Keratinocyte (primary cell): ENCODE results near the gene GAREM1.

ENCODE experiments used
- EZH2 ChIP-seq: IDR thresholded peaks from one replicate; pipeline ENCODE4 v1.6.1; 2012; ENCODE audit warnings: inconsistent platforms, mild to moderate bottlenecking, low read length, moderate library complexity
- TF ChIP-seq, protein P1 (sequence below), 3 experiments: IDR thresholded peaks in 1 of 3; conservative IDR thresholded peaks in 1 of 3; optimal IDR thresholded peaks in 1 of 3; 2 replicates in 2 of 3; 3 replicates in 1 of 3; pipeline versions ENCODE3 to v1.5.1; 2011; ENCODE audit warnings: low read length in 3 of 3, mild to moderate bottlenecking in 3 of 3, moderate library complexity in 2 of 3, control low read depth in 1 of 3, inconsistent platforms in 1 of 3; ENCODE audit not compliant: insufficient read depth in 2 of 3; ENCODE audit errors: extremely low read depth in 1 of 3

DNA sequence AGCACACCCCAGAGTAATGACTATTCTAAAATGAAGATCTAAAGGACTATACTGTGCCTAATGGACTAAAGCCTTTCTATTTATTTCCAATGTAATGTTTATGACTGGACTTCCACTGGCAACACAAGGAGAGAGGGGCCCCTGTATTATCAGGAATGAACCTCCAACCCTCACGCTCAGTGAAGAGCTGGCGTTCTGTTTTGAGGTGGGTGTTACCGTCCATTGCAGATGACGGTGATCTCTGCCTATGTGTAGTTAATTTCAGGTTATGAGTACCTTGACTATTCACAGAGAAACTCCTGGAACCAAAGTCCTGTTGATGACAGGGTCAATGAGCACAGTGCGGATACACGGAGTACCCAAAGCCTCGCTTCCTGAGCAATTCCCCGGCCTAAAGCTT, 195.5 kb downstream of the GAREM1 start:
- TF ChIP-seq, protein P1, sequence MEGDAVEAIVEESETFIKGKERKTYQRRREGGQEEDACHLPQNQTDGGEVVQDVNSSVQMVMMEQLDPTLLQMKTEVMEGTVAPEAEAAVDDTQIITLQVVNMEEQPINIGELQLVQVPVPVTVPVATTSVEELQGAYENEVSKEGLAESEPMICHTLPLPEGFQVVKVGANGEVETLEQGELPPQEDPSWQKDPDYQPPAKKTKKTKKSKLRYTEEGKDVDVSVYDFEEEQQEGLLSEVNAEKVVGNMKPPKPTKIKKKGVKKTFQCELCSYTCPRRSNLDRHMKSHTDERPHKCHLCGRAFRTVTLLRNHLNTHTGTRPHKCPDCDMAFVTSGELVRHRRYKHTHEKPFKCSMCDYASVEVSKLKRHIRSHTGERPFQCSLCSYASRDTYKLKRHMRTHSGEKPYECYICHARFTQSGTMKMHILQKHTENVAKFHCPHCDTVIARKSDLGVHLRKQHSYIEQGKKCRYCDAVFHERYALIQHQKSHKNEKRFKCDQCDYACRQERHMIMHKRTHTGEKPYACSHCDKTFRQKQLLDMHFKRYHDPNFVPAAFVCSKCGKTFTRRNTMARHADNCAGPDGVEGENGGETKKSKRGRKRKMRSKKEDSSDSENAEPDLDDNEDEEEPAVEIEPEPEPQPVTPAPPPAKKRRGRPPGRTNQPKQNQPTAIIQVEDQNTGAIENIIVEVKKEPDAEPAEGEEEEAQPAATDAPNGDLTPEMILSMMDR (optimal IDR thresholded peaks at IDR 0.05 in 1 of 3, IDR thresholded peaks at IDR 0.05 in 1 of 3, conservative IDR thresholded peaks at IDR 0.05 in 1 of 3; ENCODE audit: extremely low read depth in 1 of 3, insufficient read depth in 2 of 3, low read length in 3 of 3): no peak
- no peak for TF ChIP-seq EZH2
